ENCODE results near the gene SYCN.

Gene SYCN

DNA sequence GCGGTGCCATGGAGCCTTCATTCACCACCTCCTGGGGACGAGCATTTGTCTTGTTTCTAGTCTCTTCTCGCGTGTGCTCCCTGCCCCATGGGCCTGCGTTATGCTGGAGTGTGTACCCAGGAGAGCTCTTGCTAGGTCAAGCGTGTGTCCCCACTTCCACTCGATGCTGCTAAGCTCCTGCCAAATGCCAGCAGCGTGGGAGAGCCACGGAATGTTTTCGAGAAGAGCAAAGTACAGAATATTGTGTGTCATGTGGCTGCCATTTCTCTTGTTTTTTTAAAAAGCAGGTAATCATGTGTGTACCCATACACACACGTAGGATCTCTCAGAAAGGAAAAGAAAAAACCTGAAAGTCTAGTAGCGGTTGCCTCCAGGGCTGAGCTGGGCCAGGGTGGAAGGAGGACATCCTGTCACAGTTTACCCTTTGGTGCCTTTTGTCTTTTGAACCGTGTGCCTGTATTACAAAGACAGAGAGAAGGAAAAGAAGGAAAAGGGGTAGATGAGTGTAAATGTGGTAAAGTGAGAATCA lies 49.9 kb downstream of the SYCN start:
- H3K4me3 ChIP-seq (ENCODE audit: low read depth, low read length), result no peak overlapping the region
- TF ChIP-seq, protein P1, sequence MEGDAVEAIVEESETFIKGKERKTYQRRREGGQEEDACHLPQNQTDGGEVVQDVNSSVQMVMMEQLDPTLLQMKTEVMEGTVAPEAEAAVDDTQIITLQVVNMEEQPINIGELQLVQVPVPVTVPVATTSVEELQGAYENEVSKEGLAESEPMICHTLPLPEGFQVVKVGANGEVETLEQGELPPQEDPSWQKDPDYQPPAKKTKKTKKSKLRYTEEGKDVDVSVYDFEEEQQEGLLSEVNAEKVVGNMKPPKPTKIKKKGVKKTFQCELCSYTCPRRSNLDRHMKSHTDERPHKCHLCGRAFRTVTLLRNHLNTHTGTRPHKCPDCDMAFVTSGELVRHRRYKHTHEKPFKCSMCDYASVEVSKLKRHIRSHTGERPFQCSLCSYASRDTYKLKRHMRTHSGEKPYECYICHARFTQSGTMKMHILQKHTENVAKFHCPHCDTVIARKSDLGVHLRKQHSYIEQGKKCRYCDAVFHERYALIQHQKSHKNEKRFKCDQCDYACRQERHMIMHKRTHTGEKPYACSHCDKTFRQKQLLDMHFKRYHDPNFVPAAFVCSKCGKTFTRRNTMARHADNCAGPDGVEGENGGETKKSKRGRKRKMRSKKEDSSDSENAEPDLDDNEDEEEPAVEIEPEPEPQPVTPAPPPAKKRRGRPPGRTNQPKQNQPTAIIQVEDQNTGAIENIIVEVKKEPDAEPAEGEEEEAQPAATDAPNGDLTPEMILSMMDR (IDR thresholded peaks at IDR 0.05; ENCODE audit: borderline replicate concordance, insufficient read depth, low read depth, low read length), result no peak

Data from GM12875 (cell line).